COLO668 (cell line): Measurements from ENCODE around the gene GRB10.

ENCODE experiments used
- DNase-seq: peaks from one replicate; lab custom pipeline; 2025; ENCODE audit not compliant: unreplicated experiment; lab: John Stamatoyannopoulos, UW

Gene GRB10

GRCh38 chr7:50641442-50642405 is 141.0 kb downstream of the GRB10 start:
- DNase-seq: peak; percentile 53

- DNase-seq: no peak
These were observed 141.9 kb downstream of the GRB10 start for GRCh38 chr7:50640779-50641178.

GRCh38 chr7:50640256-50640655 is 142.4 kb downstream of the GRB10 start:
- no peak for DNase-seq

- no peak for DNase-seq
These were observed 144.7 kb downstream of the GRB10 start for GRCh38 chr7:50637725-50638643.

- no peak for DNase-seq
These were observed 148.3 kb downstream of the GRB10 start for GRCh38 chr7:50634378-50634777.

- DNase-seq: no peak
These were observed 149.3 kb downstream of the GRB10 start for GRCh38 chr7:50633414-50633710.

GRCh38 chr7:50632561-50633413 is 149.9 kb downstream of the GRB10 start:
- peak; percentile 70 for DNase-seq

- no peak for DNase-seq
These were observed 151.1 kb downstream of the GRB10 start for GRCh38 chr7:50631639-50632038.

- no peak for DNase-seq
These were observed 151.6 kb downstream of the GRB10 start for GRCh38 chr7:50631100-50631499.

GRCh38 chr7:50629238-50629901 is 153.3 kb downstream of the GRB10 start:
- DNase-seq: no peak

GRCh38 chr7:50628434-50629084 is 154.1 kb downstream of the GRB10 start:
- no peak for DNase-seq

- no peak for DNase-seq
These were observed 154.8 kb downstream of the GRB10 start for GRCh38 chr7:50627824-50628361.

GRCh38 chr7:50626286-50626685 is 156.4 kb downstream of the GRB10 start:
- no peak for DNase-seq

- DNase-seq: no peak
These were observed 157.3 kb downstream of the GRB10 start for GRCh38 chr7:50625360-50625759.

- DNase-seq: no peak
These were observed 159.9 kb downstream of the GRB10 start for GRCh38 chr7:50622821-50623220.

GRCh38 chr7:50621973-50622490 is 160.7 kb downstream of the GRB10 start:
- DNase-seq: no peak

- no peak for DNase-seq
These were observed 161.5 kb downstream of the GRB10 start for GRCh38 chr7:50621206-50621605.

- DNase-seq: no peak
These were observed 162.3 kb downstream of the GRB10 start for GRCh38 chr7:50620433-50620832.

- no peak for DNase-seq
These were observed 163.0 kb downstream of the GRB10 start for GRCh38 chr7:50619684-50620083.
